Hindlimb muscle (tissue), 1 donor: ENCODE data around the gene CLSTN2. TPM values are rescaled to one million over a fixed set of nuclear protein-coding genes. Genes with fewer than 3 reads are reported as not detected.

Experiments
- DNase-seq: peaks from one replicate; pipeline ENCODE4 v3.0.0-alpha.2; 2013
- polyA plus RNA-seq: library from polyadenylated mRNA; unstranded; fragments of 120-200 nt; gene quantifications from one replicate; pipeline ENCODE4 v1.2.1, GENCODE V29; 2013; ENCODE audit not compliant: insufficient read length

The CLSTN2 gene
- polyA plus RNA-seq, 1 donor: 2.5 TPM

- peak; percentile 11 for DNase-seq
Observed at GRCh38 chr3:140007911-140008869, 73.2 kb downstream of the CLSTN2 start.

- DNase-seq: no peak
Observed at GRCh38 chr3:140010391-140010790, 75.4 kb downstream of the CLSTN2 start.

GRCh38 chr3:140011086-140011485 lies 76.1 kb downstream of the CLSTN2 start:
- DNase-seq: no peak

GRCh38 chr3:140011611-140012277 lies 76.8 kb downstream of the CLSTN2 start:
- no peak for DNase-seq

- DNase-seq: no peak
Observed at GRCh38 chr3:140013220-140013619, 78.2 kb downstream of the CLSTN2 start.

GRCh38 chr3:140014831-140015495 lies 80.0 kb downstream of the CLSTN2 start:
- DNase-seq: no peak

- no peak for DNase-seq
Observed at GRCh38 chr3:140015741-140016140, 80.8 kb downstream of the CLSTN2 start.

- no peak for DNase-seq
Observed at GRCh38 chr3:140018556-140018955, 83.6 kb downstream of the CLSTN2 start.

- no peak for DNase-seq
Observed at GRCh38 chr3:140019946-140020345, 85.0 kb downstream of the CLSTN2 start.

- DNase-seq: no peak
Observed at GRCh38 chr3:140020541-140020940, 85.6 kb downstream of the CLSTN2 start.

- no peak for DNase-seq
Observed at GRCh38 chr3:140021269-140021668, 86.3 kb downstream of the CLSTN2 start.

GRCh38 chr3:140022066-140022770 lies 87.2 kb downstream of the CLSTN2 start:
- DNase-seq: no peak

GRCh38 chr3:140023616-140024530 lies 88.9 kb downstream of the CLSTN2 start:
- DNase-seq: no peak

- DNase-seq: no peak
Observed at GRCh38 chr3:140031170-140031569, 96.2 kb downstream of the CLSTN2 start.

GRCh38 chr3:140034058-140034457 lies 99.1 kb downstream of the CLSTN2 start:
- DNase-seq: no peak

GRCh38 chr3:140035871-140036270 lies 100.9 kb downstream of the CLSTN2 start:
- no peak for DNase-seq

GRCh38 chr3:140050396-140050795 lies 115.4 kb downstream of the CLSTN2 start:
- DNase-seq: no peak

- peak; percentile 3 for DNase-seq
Observed at GRCh38 chr3:140051019-140051957, 116.3 kb downstream of the CLSTN2 start.

- DNase-seq: peak; percentile 5
Observed at GRCh38 chr3:140052771-140053702, 118.1 kb downstream of the CLSTN2 start.
